ENCODE data around the gene PCAT7. TPM values are rescaled to one million over a fixed set of nuclear protein-coding genes. Genes with fewer than 3 reads are reported as not detected.

The PCAT7 gene
- total and polyA plus RNA-seq, 7 donors = 0.12 to 0.62 (median 0.42) TPM; not detected in 2

DNA sequence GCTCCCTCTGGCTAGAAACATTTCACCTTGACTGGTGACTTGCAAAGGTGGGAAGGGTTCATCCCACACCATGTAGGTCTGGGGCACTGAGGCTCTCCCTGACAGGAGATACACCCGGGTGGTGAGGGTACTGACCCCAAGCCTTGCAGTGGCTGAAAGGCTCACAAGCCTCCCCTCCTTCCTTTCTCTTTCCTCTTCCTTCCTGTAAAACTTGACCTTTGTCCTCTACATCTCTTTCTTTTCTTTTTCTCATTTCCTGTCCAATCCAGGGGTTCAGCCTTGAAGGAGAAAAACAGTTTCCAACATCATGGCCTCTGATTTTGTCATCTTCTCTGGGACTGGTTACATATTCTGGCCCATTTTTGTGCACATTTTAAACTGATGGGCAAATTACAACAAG, 22.2 kb downstream of the PCAT7 start:
- Histone ChIP-seq H3K9me3 (no peaks in the 10 kb centered on the region), H3K27me3 (ENCODE audit: insufficient read depth in 3 of 3, low read length in 2 of 3) (no peaks in the 10 kb centered on the region), H3K36me3 (ENCODE audit: insufficient read depth in 1 of 2, low read depth in 1 of 2) (no peaks in the 10 kb centered on the region), H3K4me1 (no peaks in the 10 kb centered on the region), H3K4me3 (no peak overlapping the region), H3K27ac (no peak overlapping the region)
- no peak for ATAC-seq
- WGBS, 3 donors = 15 to 43% (median 38%) methylated on average over 1 of the region's 1 CpG
- TF ChIP-seq, protein P1, sequence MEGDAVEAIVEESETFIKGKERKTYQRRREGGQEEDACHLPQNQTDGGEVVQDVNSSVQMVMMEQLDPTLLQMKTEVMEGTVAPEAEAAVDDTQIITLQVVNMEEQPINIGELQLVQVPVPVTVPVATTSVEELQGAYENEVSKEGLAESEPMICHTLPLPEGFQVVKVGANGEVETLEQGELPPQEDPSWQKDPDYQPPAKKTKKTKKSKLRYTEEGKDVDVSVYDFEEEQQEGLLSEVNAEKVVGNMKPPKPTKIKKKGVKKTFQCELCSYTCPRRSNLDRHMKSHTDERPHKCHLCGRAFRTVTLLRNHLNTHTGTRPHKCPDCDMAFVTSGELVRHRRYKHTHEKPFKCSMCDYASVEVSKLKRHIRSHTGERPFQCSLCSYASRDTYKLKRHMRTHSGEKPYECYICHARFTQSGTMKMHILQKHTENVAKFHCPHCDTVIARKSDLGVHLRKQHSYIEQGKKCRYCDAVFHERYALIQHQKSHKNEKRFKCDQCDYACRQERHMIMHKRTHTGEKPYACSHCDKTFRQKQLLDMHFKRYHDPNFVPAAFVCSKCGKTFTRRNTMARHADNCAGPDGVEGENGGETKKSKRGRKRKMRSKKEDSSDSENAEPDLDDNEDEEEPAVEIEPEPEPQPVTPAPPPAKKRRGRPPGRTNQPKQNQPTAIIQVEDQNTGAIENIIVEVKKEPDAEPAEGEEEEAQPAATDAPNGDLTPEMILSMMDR (IDR thresholded peaks at IDR 0.05) = no peak
- intact Hi-C loops (cut with DNase I) = no loop called here
- no peak for DNase-seq

DNA sequence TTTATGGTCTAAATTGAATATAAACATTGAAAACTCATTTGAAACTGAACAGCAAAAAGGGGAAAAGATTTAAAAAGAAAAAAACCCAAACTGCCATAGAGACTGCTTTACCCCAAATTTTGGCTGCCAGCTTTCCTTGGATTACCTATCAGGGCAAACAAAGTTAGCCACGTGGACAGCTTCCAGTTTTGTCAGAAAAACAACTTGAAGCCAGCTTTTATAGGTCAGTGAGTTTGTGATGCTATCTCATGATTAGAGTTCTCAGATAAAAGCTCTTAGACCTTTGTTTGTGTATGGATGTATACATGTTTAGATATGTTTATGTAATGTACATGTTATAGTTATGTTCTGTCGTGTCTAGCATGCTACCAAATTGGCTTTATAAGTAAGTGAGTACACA, 22.7 kb downstream of the PCAT7 start:
- Histone ChIP-seq H3K27ac (peak overlapping the region; percentile 53), H3K4me1 (no peaks in the 10 kb centered on the region)
- WGBS, 3 donors = 26 to 45% (median 27%) methylated on average over 2 of the region's 2 CpGs

DNA sequence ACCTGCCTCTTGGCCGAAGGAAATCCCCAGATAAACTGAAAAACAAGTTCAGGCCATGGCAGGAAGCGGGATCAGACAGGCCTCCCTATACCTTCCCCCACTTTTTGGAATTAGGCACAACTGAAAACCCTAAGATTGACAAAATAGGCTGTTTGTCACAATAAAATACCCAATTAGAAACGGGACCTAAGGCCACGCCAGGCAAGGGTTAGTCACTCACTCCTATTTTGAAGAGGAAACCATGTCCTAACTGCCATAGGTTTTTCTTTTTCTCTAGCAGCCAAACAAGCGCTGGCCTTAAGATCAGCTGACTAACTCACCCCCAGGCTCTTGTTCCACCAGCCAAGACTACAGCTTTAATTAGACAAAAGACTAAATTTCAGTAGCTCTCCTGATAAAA, 26.8 kb downstream of the PCAT7 start:
- no peaks in the 10 kb centered on the region for H3K27me3 ChIP-seq (ENCODE audit: insufficient read depth in 3 of 3, low read length in 2 of 3)
- no peaks in the 10 kb centered on the region for H3K4me1 ChIP-seq
- no peak overlapping the region for H3K4me3 ChIP-seq
- H3K27ac ChIP-seq = peak overlapping the region; percentile 27
- no peak for DNase-seq
- intact Hi-C loops (cut with DNase I) = no loop called here
- WGBS, 3 donors = 85 to 86% (median 86%) methylated on average over 5 of the region's 5 CpGs
- no peaks in the 10 kb centered on the region for H3K9me3 ChIP-seq
- TF ChIP-seq, protein P1 (IDR thresholded peaks at IDR 0.05) = no peak
- peaks cover 0 to 1% of the 10 kb centered on the region in 2 donors for H3K36me3 ChIP-seq (ENCODE audit: insufficient read depth in 1 of 2, low read depth in 1 of 2)
- no peak for ATAC-seq

More for the DNA sequence above, 22.7 kb downstream of the PCAT7 start:
- no peak for ATAC-seq
- Histone ChIP-seq H3K4me3 (no peak overlapping the region), H3K27me3 (ENCODE audit: insufficient read depth in 3 of 3, low read length in 2 of 3) (no peaks in the 10 kb centered on the region), H3K9me3 (no peaks in the 10 kb centered on the region), H3K36me3 (ENCODE audit: insufficient read depth in 1 of 2, low read depth in 1 of 2) (no peaks in the 10 kb centered on the region)
- intact Hi-C loops (cut with DNase I) = no loop called here
- no peak for DNase-seq
- TF ChIP-seq, protein P1 (IDR thresholded peaks at IDR 0.05) = no peak

DNA sequence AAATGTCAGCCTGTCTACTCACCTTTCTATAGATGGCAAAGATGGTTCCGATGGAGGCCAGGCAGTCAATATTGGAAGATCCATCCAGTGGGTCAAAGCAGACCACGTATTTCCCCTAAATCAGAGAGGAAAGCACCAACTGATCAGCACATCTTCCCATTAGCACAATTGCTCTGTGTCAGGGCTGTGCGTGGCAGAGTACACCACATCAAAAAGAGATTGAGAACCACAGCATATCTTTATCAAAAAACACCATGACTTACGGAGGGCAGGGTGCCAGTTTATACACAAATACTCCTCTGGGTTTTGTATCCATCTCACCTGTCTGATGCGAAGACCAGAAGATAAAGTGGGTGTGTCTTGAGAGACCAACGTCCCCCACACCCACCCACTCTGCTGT, 29.7 kb downstream of the PCAT7 start:
- H3K36me3 ChIP-seq (ENCODE audit: insufficient read depth in 1 of 2, low read depth in 1 of 2) = peaks cover 0 to 6% of the 10 kb centered on the region in 2 donors
- DNase-seq (no peak), ATAC-seq (no peak)
- TF ChIP-seq, protein P1 (IDR thresholded peaks at IDR 0.05) = no peak
- intact Hi-C loops (cut with DNase I) = no loop called here
- no peaks in the 10 kb centered on the region for H3K9me3 ChIP-seq
- H3K27ac ChIP-seq = peak overlapping the region; percentile 2
- no peak overlapping the region for H3K4me3 ChIP-seq
- H3K4me1 ChIP-seq = no peaks in the 10 kb centered on the region
- WGBS, 3 donors = 79 to 89% (median 83%) methylated on average over 6 of the region's 6 CpGs
- H3K27me3 ChIP-seq (ENCODE audit: insufficient read depth in 3 of 3, low read length in 2 of 3) = no peaks in the 10 kb centered on the region

DNA sequence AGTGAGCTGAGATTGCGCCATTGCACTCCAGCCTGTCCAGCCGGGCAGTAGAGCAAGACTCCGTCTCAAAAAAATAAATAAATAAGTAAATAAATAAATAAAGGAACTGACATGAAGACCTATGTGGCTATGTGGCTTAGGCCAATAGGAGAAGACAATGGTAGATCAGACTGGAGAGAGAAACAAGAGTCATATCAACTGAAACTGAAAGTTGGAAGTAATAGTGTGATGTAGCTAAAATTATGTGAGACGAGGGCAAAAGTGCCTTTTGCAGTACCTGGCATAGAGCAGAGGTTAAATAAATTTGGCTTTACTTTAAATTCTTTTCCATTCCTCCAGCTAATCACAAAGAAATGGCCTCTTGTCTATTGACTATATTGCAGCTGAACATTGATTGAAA, 31.4 kb downstream of the PCAT7 start:
- no peak for ATAC-seq
- no peak for DNase-seq
- Histone ChIP-seq H3K27ac (peak overlapping the region; percentile 19), H3K4me3 (no peak overlapping the region), H3K9me3 (no peaks in the 10 kb centered on the region), H3K36me3 (ENCODE audit: insufficient read depth in 1 of 2, low read depth in 1 of 2) (peaks cover 0 to 6% of the 10 kb centered on the region in 2 donors), H3K4me1 (no peaks in the 10 kb centered on the region), H3K27me3 (ENCODE audit: insufficient read depth in 3 of 3, low read length in 2 of 3) (no peaks in the 10 kb centered on the region)
- TF ChIP-seq, protein P1 (IDR thresholded peaks at IDR 0.05) = no peak
- 73 to 89% (median 78%) methylated on average over 4 of the region's 4 CpGs for WGBS, 3 donors
- intact Hi-C loops (cut with DNase I) = no loop called here

Data from psoas muscle (tissue), 8 donors.